ENCODE results near the gene LANCL3.

The LANCL3 gene

DNA sequence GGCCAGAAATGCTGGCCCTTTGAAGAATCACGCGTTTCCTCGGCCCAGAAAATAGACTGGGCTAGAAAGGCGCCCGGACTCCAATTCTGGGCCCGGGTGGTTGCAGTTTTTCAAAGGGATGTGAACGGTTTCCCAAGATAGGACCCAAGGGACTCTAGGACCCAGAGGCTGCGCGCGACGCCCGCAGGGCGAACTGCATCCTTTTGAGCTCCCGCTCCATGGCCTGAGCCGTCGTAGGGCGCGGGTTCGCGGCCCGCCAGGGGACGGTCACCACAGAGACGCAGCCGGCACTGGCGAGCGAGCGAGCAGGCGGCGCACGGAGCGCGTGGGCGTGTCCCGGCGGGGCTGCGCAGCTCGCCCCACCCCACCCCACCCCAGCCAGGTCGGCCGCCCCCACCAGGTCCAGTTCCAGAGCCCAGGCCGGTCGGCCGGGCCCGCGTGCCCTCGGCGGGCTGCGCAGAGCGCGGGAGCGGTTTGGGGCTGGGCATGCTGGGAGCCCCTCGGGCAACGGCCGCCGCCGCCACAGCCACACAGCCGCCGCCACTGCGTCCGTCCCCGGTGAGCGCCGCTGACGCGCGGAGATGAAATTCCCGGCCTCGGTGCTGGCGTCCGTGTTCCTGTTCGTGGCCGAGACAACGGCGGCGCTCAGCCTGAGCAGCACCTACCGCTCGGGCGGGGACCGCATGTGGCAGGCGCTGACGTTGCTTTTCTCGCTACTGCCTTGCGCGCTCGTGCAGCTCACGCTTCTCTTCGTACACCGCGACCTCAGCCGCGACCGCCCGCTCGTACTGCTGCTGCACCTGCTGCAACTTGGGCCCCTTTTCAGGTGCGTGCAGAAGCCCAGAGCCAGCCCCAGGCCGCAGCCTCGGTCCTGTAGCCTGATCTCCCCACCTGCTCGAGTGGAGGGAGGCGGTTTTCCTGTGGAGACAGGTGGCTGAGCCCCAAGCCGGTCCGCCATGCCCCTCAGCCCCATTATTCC, 114.2 kb downstream of the LANCL3 start, which contains the start of gene XK:
TSS of gene XK (plus strand) at position 411 of the 979 bp plus-strand sequence. CDS start at position 582, 171 bp downstream.
- DNase-seq: no peak

DNA sequence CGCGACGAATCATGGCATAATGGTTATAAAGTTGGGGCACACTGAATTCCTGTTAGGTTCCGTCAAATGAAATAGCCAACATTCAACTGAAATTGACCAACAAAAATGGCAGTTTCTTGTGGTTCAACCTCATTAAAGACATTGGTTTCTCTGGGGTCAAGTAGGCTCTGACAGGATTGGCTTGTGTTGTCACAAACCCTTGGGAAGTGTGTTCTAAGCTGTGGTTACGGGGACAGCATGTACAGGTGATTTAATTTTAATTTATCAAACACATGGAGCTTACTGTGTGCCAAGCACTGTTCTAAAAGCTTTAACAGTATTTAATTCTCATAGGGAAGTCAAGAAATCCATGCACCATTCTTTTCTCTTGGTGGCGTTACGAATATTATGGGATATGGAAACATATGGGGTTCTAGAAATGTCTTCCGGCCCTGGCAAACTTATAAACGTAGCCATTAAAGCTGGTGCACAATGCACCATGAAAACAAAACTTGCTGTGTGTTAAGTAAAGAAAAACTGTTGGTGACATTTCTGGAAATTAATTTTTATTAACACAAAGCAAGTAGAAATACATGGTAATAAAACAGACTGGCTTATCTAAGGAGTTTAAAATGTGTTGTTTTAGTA, 115.0 kb downstream of the LANCL3 start:
- no peak for DNase-seq

DNA sequence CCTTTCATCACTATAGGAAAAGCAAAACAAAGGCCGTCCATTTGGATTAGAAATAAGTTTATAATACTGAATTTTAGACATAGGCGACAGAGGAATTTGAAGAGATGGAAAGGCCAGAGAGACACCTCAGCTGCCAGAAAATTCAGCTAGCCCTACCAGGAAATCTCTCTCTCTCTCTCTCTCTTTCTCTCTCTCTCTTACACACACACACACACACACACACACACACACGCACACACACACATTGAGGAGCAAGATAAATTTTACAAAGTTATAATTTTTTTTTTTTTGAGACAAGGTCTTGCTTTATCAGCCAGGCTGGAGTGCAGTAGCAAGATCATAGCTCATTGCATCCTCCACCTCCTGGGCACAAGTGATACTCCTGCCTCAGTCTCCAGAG, 115.5 kb downstream of the LANCL3 start:
- DNase-seq: no peak

DNA sequence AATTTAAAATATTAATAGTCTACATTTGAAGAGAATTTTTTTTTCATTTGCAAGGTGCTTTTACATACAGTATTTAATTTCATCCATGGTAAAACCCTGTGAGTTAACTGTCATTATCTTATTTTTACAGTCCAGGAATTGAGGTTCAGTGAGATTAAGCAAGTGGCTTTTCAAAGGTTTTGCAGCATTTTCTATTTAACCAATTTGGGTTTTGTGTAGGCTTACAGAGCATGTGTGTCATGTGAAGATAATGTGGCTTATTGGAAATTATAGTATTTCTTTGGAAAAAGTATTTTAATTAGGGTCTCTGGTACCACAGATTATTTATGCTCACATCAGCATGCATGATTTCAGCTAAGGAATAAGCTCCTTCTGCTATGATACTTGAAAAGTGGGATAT, 118.7 kb downstream of the LANCL3 start:
- DNase-seq: no peak

DNA sequence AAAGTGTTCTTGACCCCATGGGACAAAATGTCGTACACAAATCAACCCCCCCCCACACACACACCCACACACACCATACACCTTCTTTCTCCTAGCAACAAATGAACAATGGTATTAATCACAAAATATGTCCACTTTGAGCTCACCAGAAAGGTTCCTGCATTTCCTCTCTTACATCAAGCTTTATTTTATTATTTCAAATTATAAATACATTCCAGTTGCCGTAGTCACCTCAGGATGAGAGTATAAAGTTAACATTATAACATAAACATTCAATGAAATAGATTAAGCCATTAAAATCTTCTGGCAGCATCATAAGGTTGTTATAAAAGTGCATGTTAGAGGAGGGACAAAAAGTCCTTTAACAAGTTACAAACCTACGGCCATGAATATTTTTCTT, 121.5 kb downstream of the LANCL3 start:
- no peak for DNase-seq

DNA sequence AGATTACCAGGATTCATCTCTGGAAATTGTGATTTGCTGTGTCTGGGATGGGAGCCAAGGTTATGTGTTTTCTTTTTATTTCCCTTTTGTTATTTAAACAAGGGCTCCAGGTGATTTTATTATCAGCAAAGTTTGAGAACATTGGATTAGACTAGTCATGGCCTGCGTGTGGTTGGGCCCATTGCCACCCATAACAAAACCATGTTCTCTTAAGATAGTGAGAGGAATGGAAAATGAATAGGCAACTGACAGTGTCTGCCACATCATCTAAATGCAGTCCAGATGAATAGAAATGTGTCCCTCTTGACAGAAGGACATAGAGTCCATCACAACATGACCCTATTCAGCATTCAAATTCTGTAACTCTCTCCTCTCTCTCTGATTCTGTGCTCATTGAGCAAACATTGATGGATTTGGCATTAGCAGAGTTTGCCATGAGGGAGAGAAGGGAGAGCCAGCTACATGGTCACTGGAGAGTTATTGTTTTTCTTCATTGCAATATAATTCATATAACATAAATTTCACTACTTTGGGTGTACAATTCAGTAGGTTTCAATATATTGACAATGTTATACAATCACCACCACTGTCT, 125.8 kb downstream of the LANCL3 start:
- DNase-seq: no peak

DNA sequence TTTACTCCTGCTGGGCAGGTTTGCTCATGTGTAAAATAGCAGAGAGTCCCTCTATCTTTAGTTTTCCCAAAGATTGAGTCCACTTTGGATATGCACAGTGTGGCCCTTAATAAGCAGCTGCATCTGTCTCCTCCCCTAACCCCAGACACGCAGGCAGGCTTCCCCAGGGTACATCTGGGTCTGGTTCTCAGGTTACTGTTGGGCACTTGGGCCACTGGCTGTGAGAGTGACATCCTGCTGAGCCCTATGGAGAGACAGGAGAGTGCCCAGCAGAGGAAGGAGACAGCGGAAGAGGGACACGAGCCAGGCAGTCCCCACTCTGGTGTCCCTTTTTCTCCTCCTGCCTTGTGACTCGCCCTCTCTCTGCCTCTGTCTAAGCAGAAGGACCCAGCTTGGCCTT, 130.1 kb downstream of the LANCL3 start:
- DNase-seq: no peak

DNA sequence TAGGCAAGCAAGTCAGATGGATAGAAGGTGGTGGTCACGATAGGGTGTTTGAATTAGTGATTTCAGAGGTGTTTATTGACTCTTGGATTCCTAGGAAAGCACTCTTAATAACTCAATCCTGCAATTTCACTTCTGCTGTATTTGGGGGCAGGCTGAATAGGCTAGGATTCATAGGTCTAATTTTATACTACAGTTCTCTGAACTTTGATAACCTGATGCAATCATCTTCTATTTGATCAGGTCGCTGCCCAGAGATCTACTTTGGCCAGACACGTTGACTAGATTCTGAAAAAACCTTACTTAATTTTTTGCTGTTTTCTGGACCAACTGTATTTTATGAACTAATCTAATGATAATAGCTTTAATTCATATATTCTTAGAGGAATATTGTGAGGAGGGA, 140.5 kb downstream of the LANCL3 start:
- no peak for DNase-seq

DNA sequence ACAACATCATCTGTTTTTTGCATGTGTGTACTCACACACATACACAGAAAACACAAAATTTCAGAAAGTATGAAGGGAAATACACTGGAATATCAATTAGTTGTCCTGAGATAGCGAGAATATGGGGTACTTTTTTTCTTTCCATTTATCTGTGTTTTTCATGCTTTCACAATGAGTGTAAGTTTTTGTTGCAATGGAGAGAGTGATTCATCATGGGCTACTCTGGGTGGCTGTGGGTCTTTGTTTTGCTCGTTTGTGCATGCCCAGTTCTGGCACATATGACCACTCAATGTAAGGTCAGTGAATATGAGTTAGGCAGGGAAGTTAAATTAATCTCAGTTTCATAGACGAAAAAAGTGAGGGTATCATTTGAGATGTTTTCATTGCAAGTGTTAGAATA, 141.0 kb downstream of the LANCL3 start:
- no peak for DNase-seq

DNA sequence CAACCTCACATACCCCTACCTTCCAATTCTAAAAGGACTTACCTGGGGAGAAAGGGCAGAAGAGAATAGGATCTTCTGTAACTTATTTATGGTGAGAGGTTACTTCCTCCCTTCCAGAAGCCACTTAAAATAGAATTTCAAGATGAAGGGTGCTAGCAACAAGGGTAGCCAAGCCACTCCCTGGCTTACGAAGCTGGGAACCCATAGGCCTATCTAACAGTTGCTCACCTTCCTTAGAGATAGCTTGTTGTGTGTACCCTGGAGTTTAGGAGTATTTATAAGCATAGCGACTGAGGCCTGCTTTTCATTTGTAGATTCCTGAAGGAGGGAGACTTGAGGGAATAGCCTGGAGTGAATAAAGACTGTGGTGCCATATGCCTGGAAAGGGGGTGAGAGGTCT, 143.0 kb downstream of the LANCL3 start:
- DNase-seq: no peak

DNA sequence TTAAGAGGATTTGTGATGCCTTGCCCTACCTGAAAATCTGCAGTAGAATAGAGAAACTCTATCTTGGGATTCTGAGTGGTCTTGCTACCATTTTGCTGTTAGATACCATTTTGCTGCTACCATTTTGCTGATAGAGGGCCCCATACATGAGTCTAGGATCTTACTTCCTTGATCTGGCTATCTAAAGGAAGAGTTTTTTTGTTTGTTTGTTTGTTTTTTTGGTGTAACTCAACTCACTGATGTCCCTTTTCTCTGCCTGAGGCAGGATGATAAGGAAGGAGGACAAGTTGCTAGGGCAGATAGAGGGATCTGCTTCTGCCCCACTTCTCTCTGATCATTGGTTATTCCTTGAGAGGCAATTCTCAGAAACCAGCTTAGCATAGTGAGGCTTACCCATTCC, 145.1 kb downstream of the LANCL3 start:
- no peak for DNase-seq

DNA sequence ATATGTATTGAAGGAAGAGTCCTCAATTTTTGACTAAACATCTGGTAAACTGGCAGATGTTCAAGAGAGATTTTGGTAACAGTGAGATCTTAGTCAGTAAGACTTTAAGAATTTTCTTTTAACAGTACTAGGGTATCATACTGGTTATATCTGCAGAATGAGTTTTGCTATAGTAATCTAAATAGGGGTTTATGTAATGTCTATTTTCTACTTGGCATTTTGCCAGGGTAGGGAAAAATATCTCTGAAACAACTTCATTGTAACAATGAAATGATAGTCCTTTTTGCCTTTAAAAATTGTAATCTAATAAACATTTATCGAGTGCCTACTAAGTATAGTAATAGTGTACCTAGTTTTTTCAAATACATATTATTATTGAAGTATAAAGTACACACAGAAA, 146.2 kb downstream of the LANCL3 start:
- no peak for DNase-seq

DNA sequence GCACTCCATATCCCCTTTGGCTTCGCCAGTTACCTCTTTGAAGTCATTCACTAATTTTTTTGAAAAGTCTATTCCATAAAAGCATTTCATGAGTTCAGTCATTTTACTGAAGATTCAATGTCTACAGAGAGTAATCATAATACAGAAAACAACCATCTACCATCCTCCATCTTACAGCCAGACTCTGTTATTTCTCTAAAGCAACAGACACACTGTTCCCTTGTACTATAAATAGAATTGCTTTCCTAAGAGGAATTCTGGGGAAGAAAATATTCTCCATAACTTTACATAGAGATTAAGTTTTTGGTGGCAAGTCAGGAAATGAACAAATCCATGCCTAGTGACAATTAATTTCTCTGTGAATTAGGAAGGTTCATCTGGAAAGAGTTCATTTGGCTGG, 151.1 kb downstream of the LANCL3 start:
- no peak for DNase-seq

DNA sequence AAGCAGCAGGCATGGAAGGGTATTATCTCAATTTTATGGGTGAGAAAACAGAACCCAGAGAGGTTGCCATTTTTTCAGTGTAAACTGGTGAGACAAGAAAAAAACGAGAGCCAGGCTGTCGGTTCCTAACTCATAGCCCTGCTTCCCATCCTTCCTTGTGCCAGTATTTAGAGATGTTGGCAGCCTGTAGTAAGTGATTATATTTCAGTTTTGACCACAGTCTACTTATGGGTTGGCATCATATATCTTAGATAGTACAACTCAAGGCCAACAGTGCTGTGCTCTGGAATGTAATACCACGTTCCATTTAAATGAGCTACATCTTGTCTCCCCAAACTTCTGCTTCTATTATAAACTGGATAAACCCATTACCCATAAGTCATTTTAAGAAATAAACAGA, 154.9 kb downstream of the LANCL3 start:
- no peak for DNase-seq

All from NCI-H1436 treated with DMSO at 0.1 percent for 48 hours (cell line).